HepG2 (cell line): ENCODE results near the gene TUBGCP6. TPM values are rescaled to one million over a fixed set of nuclear protein-coding genes. Genes with fewer than 3 reads are reported as not detected.

Source experiments
- ATAC-seq: fragments of 200-7000 bp; cut with Tn5 transposase; 3 replicates; pipeline ENCODE4 v1.9.1; 2020; ENCODE audit warnings: mild to moderate bottlenecking, moderate library complexity
- BruUV-seq: library from RNA; stranded (reverse); fragments of 400-500 nt; replicated peaks from 2 replicates; lab custom pipeline; 2021; lab: Mats Ljungman, UMichigan
- CTCF ChIA-PET: fragments of 300-600 bp; formaldehyde crosslinking; extraction: SDS; loops from one replicate; lab custom pipeline; 2021; ENCODE audit warnings: low total read pairs, inconsistent platforms, low intra/inter-chr PET ratio; lab: Yijun Ruan, JAX
- POLR2A ChIA-PET: fragments of 350-600 bp; sonication (Branson Sonifier 250); formaldehyde crosslinking; loops from one replicate; lab custom pipeline; 2020; ENCODE audit warnings: antibody characterized with exemption, inconsistent platforms; lab: Yijun Ruan, JAX
- DNase-seq: peaks from one replicate; pipeline ENCODE4 v3.0.0-alpha.2; 2015; ENCODE audit warnings: low spot score
- FAIRE-seq: peaks from 3 replicates; lab custom pipeline; 2011; peaks lifted over from hg19 to GRCh38; lab: Jason Lieb, UNC
- H2AFZ ChIP-seq: one replicate; pipeline ENCODE4 v1.6.1; 2011; ENCODE audit warnings: low read length, inconsistent platforms
- H3K27ac ChIP-seq: fragments of 300-600 bp; 3 replicates; pipeline ENCODE4 v1.8.0; 2011; ENCODE audit warnings: mixed run types, mild to moderate bottlenecking, mixed read lengths, low read length, inconsistent platforms; ENCODE audit not compliant: insufficient read depth; ENCODE audit errors: extremely low read length
- H3K27me3 ChIP-seq, 2 experiments: fragments of 200-600 bp in 1 of 2; 2 replicates in 1 of 2; 3 replicates in 1 of 2; pipeline versions ENCODE4 v1.6.0 to v1.8.0; 2011; ENCODE audit warnings: low read length in 2 of 2, mild to moderate bottlenecking in 2 of 2, moderate library complexity in 2 of 2, inconsistent platforms in 1 of 2; ENCODE audit not compliant: insufficient read depth in 2 of 2, control insufficient read depth in 1 of 2
- H3K36me3 ChIP-seq, 2 experiments: fragments of 200-600 bp in 1 of 2; replicated peaks in 1 of 2; 2 replicates in 1 of 2; 3 replicates in 1 of 2; pipeline versions ENCODE4 v1.5.1 to v1.8.0; 2011; ENCODE audit warnings: low read length in 2 of 2, inconsistent platforms in 1 of 2; ENCODE audit not compliant: insufficient read depth in 2 of 2, control insufficient read depth in 1 of 2
- H3K4me1 ChIP-seq: 2 replicates; pipeline ENCODE4 v1.5.1; 2012; ENCODE audit warnings: low read length, inconsistent platforms; ENCODE audit not compliant: insufficient read depth
- H3K4me2 ChIP-seq: 2 replicates; pipeline ENCODE4 v1.6.0; 2011; ENCODE audit warnings: low read depth, low read length, inconsistent platforms
- H3K4me3 ChIP-seq, 3 experiments: fragments of 200-600 bp in 1 of 3; sonication (generic), shearing (Covaris generic) in 1 of 3; replicated peaks in 1 of 3; 2 replicates each; pipeline ENCODE4 v1.5.1; 2011 to 2016; ENCODE audit warnings: low read length in 3 of 3, inconsistent platforms in 2 of 3, low read depth in 2 of 3, mild to moderate bottlenecking in 2 of 3, control low read depth in 1 of 3, mixed read lengths in 1 of 3; ENCODE audit not compliant: insufficient read depth in 1 of 3
- H3K79me2 ChIP-seq: one replicate; pipeline ENCODE4 v1.6.1; 2011; ENCODE audit warnings: low read length, inconsistent platforms; ENCODE audit not compliant: insufficient read depth
- H3K9ac ChIP-seq: 2 replicates; pipeline ENCODE4 v1.6.0; 2011; ENCODE audit warnings: mild to moderate bottlenecking, low read depth, low read length, inconsistent platforms; ENCODE audit not compliant: insufficient read depth
- H3K9me3 ChIP-seq: 2 replicates; pipeline ENCODE4 v1.5.1; 2012; ENCODE audit warnings: mild to moderate bottlenecking, low read length
- H4K20me1 ChIP-seq: 2 replicates; pipeline ENCODE4 v1.6.0; 2011; ENCODE audit warnings: inconsistent platforms, mild to moderate bottlenecking, low read length, moderate library complexity; ENCODE audit not compliant: insufficient read depth
- IRX3 ChIP-seq: sonication (generic); formaldehyde crosslinking; IDR thresholded peaks from 2 replicates; pipeline ENCODE4 v1.8.1; 2023; ENCODE audit warnings: mild to moderate bottlenecking, low read depth, missing genetic modification reagents, borderline replicate concordance
- PAWR ChIP-seq: sonication (generic); formaldehyde crosslinking; IDR thresholded peaks from 2 replicates; pipeline ENCODE4 v1.4.0; 2020; ENCODE audit warnings: missing genetic modification reagents, mild to moderate bottlenecking, borderline replicate concordance
- RFX3 ChIP-seq: IDR thresholded peaks from 2 replicates; pipeline ENCODE4 v1.6.1; 2016; ENCODE audit warnings: missing biosample characterization, missing genetic modification reagents
- ZBTB1 ChIP-seq: sonication (generic); formaldehyde crosslinking; IDR thresholded peaks from 2 replicates; pipeline ENCODE4 v1.4.0; 2020; ENCODE audit warnings: missing genetic modification reagents, borderline replicate concordance
- ZNF33A ChIP-seq: sonication (generic); formaldehyde crosslinking; IDR thresholded peaks from 2 replicates; pipeline ENCODE4 v1.5.1; 2020; ENCODE audit warnings: missing genetic modification reagents, mild to moderate bottlenecking, moderate library complexity, borderline replicate concordance
- WGBS: methylation state at CpG from one replicate; pipeline ENCODE4 v1.1.6; 2017; ENCODE audit warnings: low lambda C conversion rate; 5-methylcytosine and 5-hydroxymethylcytosine counted together
- in situ Hi-C: cut with HindIII; loops from 2 replicates; pipeline ENCODE4 v1.10.0; 2017; ENCODE audit warnings: low pct_unique_long_range_greater_than_20kb; ENCODE audit not compliant: extremely low pct_ligation_motif_present
- intact Hi-C: fragments of 100-400 bp; cut with micrococcal nuclease; formaldehyde crosslinking; loops from one replicate; pipeline ENCODE4 v1.10.0; 2022; ENCODE audit not compliant: unreplicated experiment
- polyA plus RNA-seq, 8 experiments: library from polyadenylated mRNA; depleted of rRNA in 3 of 8; stranded (reverse) in 7 of 8; unstranded in 1 of 8; fragments of >200 nt; fragmentation: Illumina TruSeq in 4 of 8; extraction: Trizol in 4 of 8; gene quantifications; 2 replicates each; pipeline versions ENCODE4 v1.2.1 to v1.2.3, GENCODE V29; 2011 to 2016; ENCODE audit warnings: low read depth in 4 of 8, missing spikeins in 1 of 8, mixed read lengths in 1 of 8; ENCODE audit not compliant: insufficient read depth in 1 of 8
- total RNA-seq, 5 experiments: library from RNA; depleted of rRNA; stranded (reverse); fragments of >200 nt; fragmentation: Illumina TruSeq; extraction: Trizol; gene quantifications; 2 replicates each; pipeline ENCODE4 v1.2.3, GENCODE V29; 2016; ENCODE audit warnings: low read depth in 1 of 5
- TF ChIP-seq, protein P1 (sequence below): fragments of 450-650 bp; IDR thresholded peaks from 2 replicates; pipeline ENCODE4 v1.6.1; 2016
- TF ChIP-seq, protein P2 (sequence below): sonication (generic); formaldehyde crosslinking; IDR thresholded peaks from 2 replicates; pipeline ENCODE4 v1.4.0; 2020; ENCODE audit warnings: missing genetic modification reagents

The TUBGCP6 gene
- total and polyA plus RNA-seq, 2 of the 13 experiments (the other 11 are each of a cell fraction or from before 2014, with no cell fraction given): 14.6 to 15.7 TPM

DNA sequence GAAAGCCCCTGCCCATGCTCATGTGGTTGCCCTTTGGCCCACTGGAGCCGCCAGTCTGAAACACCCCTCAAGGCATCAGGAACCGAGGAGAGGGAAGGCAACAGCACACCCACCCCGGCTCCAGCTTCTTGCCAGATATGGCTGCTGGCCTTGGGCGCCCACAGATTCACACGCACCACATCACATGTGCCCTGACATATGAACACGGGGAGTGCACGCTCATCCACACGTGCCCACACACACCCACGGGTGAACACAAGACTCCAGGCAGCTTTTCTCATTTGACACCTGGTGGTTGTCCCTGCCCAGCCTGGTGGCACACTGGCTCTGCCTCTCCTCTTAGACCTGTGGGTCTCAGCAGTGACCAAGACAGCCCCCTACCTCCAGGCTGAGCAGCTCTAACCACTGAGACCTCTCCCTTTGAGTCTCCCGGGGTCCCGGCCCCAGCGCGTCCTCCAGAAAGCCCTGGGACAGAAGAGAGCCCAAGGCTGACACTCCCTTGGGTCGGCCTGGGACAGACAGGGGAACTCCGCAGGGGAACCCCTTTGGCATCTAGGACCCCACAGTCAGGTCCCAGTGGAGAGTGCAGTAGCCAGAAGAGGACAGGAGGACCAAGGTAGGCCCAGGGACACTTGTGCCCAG lies 19.4 kb upstream of the TUBGCP6 start:
- Histone ChIP-seq H3K27ac (no peak overlapping the region), H3K27me3 (peaks cover 14 to 51% of the 10 kb centered on the region in 2 experiments), H3K9me3 (no peaks in the 10 kb centered on the region), H3K4me2 (no peak overlapping the region), H3K4me3 (no peak overlapping the region), H3K79me2 (no peaks in the 10 kb centered on the region), H2AFZ (no peak overlapping the region), H3K36me3 (no peaks in the 10 kb centered on the region), H4K20me1 (peaks cover 2% of the 10 kb centered on the region; the same call in 1 of the 2 replicates), H3K9ac (no peak overlapping the region), H3K4me1 (peaks cover 41% of the 10 kb centered on the region)
- no peak for DNase-seq
- POLR2A ChIA-PET: interaction anchor here (2.4 kb wide), 1 partner anchor 13 kb away, joined by 9 read pairs; the partner anchor contains the start of gene HDAC10
- ATAC-seq: no peak
- TF ChIP-seq ZNF33A (CRISPR knock-in tag) (no peak), ZBTB1 (no peak), RFX3 (CRISPR knock-in tag) (no peak), IRX3 (CRISPR knock-in tag) (no peak), PAWR (CRISPR knock-in tag) (no peak)
- TF ChIP-seq, protein P1, sequence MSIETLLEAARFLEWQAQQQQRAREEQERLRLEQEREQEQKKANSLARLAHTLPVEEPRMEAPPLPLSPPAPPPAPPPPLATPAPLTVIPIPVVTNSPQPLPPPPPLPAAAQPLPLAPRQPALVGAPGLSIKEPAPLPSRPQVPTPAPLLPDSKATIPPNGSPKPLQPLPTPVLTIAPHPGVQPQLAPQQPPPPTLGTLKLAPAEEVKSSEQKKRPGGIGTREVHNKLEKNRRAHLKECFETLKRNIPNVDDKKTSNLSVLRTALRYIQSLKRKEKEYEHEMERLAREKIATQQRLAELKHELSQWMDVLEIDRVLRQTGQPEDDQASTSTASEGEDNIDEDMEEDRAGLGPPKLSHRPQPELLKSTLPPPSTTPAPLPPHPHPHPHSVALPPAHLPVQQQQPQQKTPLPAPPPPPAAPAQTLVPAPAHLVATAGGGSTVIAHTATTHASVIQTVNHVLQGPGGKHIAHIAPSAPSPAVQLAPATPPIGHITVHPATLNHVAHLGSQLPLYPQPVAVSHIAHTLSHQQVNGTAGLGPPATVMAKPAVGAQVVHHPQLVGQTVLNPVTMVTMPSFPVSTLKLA: peak; percentile 19; the same call in 1 of the 2 replicates
- TF ChIP-seq, protein P2, sequence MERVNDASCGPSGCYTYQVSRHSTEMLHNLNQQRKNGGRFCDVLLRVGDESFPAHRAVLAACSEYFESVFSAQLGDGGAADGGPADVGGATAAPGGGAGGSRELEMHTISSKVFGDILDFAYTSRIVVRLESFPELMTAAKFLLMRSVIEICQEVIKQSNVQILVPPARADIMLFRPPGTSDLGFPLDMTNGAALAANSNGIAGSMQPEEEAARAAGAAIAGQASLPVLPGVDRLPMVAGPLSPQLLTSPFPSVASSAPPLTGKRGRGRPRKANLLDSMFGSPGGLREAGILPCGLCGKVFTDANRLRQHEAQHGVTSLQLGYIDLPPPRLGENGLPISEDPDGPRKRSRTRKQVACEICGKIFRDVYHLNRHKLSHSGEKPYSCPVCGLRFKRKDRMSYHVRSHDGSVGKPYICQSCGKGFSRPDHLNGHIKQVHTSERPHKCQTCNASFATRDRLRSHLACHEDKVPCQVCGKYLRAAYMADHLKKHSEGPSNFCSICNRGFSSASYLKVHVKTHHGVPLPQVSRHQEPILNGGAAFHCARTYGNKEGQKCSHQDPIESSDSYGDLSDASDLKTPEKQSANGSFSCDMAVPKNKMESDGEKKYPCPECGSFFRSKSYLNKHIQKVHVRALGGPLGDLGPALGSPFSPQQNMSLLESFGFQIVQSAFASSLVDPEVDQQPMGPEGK (CRISPR knock-in tag): no peak
- CTCF ChIA-PET: no interaction called here
- in situ Hi-C loops (no loop called here), intact Hi-C loops (no loop called here)
- no TSS peak for BruUV-seq
- WGBS: 58% methylated on average over 3 of the region's 15 CpGs
- FAIRE-seq: no peak
